GM21447 (cell line): ENCODE data around the gene CRLF1.

Source experiments
- ATAC-seq: cut with Tn5 transposase; IDR thresholded peaks from one replicate; pipeline ENCODE4 v1.9.1; 2021; ENCODE audit not compliant: unreplicated experiment

CRLF1 gene

DNA sequence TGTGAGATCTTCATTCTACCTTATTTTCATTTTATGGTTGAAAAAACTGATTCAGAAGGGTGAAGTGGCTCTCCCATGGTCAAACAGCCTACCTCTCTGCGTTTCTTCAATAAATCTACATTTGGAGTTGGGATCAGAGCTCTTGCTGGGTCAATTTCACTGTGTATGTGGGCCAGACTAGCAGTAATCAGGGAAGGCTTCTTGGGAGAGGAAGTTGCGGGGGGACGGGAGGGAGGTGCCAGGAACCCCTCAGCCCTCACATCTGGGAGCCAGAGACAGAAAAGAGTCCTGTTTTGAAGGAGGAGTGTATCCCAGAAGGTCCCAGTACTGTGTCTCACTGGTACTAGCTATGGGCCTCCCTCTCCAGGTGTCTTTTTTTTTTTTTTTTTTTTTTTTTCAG lies 48.0 kb downstream of the CRLF1 start:
- no peak for ATAC-seq

DNA sequence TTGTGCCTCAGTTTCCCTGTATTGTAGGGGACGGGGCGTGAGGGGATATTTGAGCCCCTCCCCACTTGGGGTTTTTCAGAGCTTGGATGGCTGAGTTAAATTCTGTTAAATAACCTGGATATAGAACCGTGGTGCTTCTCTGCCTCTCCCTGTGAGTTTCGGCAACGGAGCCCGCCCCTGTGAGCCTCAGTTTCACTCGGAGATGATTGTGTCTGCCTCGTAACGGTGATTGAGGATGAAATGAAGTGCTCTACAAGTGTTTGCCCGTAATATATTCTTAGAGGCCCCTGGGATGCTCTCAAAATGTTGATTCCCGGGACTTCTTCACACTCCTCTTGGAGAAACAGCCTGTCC lies 48.4 kb downstream of the CRLF1 start:
- ATAC-seq = no peak

DNA sequence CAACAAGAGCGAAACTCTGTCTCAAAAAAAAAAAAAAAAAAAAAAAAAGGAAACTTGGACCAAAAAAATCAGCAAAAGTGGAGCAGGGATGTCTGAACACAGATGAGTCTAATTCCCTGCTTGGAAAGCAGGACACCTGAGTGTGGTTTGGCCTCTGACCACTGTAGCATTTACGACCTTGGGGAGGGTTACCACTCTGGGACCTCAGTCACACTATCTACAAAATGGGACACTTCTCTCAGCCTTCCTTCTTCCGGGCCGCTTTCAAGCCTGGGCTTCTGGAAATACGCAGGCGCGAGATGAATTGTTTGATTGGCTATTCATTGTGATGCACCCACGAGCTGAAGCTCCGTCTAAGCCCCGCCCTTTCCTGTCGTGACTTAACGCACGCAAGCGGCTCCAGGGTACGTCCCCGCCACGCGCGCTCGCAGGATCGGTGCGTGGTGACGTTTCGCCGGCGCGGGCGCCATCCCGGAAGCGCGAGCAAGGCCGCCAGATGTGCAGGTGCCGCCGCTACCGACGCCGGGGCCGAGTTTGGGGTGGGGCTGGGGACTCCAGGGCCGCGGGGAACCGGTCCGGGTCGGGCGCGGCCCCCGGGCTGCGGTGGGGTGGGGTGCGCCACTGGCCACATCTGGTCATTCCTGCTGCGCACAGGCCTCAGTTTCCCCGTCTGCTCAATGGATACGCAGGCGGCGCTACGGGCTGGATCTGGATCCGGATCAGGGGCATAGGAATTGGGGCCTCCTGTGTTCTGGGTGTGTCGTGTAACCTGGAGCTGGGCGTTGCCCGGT lies 49.0 kb downstream of the CRLF1 start, which contains the start of gene KXD1:
Gene KXD1 (plus strand): TSS at position 460 of the 791 bp plus-strand sequence. CDS start 4,187 bp downstream, outside the sequence.
- peak; percentile 81 for ATAC-seq

DNA sequence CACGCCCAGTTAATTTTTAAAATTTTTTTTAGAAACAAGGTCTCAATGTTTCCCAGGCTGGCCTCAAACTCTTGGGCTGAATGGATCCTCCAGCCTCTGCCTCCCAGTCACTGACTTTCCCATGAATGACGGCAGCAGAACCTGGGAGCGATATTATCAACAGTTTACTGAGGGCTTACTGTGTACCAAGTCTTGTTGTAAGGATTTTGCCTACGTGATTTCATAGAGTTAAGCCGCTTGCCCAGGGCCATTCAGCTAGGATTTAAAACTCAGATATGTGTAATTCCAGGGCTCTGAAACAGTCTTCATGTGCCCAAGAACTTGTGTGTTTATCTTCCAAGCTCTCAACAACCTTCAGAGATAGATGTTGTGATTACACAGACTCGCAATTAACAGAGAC lies 55.0 kb downstream of the CRLF1 start:
- no peak for ATAC-seq

DNA sequence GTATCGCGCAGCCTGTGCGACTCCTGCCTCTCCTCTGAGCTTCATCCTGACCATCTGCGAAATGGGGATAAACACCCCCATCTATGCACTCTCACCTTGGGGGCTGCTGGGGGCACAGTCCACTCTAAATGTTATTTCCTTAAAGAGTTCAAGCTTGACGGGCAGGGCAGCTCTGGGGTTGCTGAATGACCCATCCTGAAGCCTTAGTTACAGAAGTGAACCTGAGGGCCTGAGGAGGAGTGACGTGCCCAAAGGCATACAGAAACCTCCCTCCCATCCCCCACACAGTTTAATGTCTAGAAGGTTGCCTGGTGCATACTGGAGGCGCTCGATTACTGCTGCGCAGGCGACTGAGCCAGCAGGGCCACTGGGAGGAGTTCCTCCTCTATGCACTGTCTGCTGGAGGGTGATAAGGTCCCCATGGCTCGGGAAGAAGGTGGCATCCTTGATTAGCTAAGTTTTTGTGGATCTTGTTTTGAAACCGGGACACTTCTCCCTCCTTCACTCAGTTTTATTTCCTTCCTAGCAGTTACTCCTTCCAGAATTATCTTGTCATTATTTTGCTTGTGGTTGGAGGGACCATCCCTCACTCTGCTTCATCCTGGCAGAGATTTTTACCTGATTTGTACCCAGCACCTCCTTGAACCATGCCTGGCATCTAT lies 62.7 kb downstream of the CRLF1 start:
- ATAC-seq = peak; percentile 80
